Endothelial cell (in vitro differentiated cells): ENCODE data around the gene TTC7B. TPM values are rescaled to one million over a fixed set of nuclear protein-coding genes. Genes with fewer than 3 reads are reported as not detected.

Source experiments
- DNase-seq: peaks from one replicate; pipeline ENCODE4 v3.0.0; 2021; ENCODE audit warnings: low spot score
- H3K27ac Mint-ChIP-seq: one replicate; pipeline ENCODE4 v1.8.0; 2021; ENCODE audit warnings: mixed read lengths, inconsistent platforms; ENCODE audit not compliant: unreplicated experiment
- H3K27me3 Mint-ChIP-seq: one replicate; pipeline ENCODE4 v1.8.0; 2021; ENCODE audit warnings: mild to moderate bottlenecking, moderate library complexity, mixed read lengths, inconsistent platforms; ENCODE audit not compliant: unreplicated experiment
- H3K36me3 Mint-ChIP-seq: one replicate; pipeline ENCODE4 v1.8.0; 2021; ENCODE audit warnings: mild to moderate bottlenecking, low read depth, mixed read lengths, inconsistent platforms; ENCODE audit not compliant: unreplicated experiment
- H3K4me1 Mint-ChIP-seq: one replicate; pipeline ENCODE4 v1.8.0; 2021; ENCODE audit warnings: mild to moderate bottlenecking, mixed read lengths, inconsistent platforms; ENCODE audit not compliant: unreplicated experiment
- H3K4me3 Mint-ChIP-seq: one replicate; pipeline ENCODE4 v1.8.0; 2021; ENCODE audit warnings: mild to moderate bottlenecking, mixed read lengths, inconsistent platforms; ENCODE audit not compliant: unreplicated experiment
- H3K9me3 Mint-ChIP-seq: one replicate; pipeline ENCODE4 v1.8.0; 2021; ENCODE audit warnings: mixed read lengths, inconsistent platforms; ENCODE audit not compliant: unreplicated experiment
- total RNA-seq: library from RNA; stranded (reverse); fragmentation: NEBNext Ultra II Directional; extraction: Animal tissue kit (Norgen Biotek cat#: 25700); gene quantifications from one replicate; pipeline ENCODE4 v1.2.1, GENCODE V29; 2021; ENCODE audit not compliant: unreplicated experiment
- TF ChIP-seq, protein P1 (sequence below): fragments of 200-600 bp; sonication (generic); IDR thresholded peaks from one replicate; pipeline ENCODE4 v1.5.0; 2021; ENCODE audit warnings: antibody characterized with exemption; ENCODE audit not compliant: unreplicated experiment

Gene TTC7B
- total RNA-seq, 1 donor from 2014 or later, result 93.5 TPM

DNA sequence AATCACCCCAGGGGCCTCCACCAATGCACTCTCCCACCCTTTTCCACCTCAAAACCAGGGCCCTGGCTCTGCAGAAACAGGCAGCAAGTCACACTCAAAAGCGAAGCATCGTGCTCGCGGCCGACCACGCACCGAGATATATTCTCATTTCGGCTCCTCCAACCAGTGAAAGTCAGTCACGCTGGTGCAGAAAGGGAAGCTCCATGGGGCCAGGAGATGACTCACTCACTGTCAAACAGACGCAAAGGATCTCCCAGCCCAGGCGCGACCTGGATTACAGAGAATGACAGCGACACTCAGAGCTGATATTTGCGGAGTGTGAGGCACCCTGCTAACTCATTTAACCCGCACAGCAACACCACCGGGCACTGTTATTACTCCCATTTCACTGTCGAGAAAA is 245.8 kb downstream of the TTC7B start:
- H3K36me3 Mint-ChIP-seq, result peaks cover 27% of the 10 kb centered on the region
- H3K27me3 Mint-ChIP-seq, result peaks cover 3% of the 10 kb centered on the region
- DNase-seq, result no peak
- no peaks in the 10 kb centered on the region for H3K4me1 Mint-ChIP-seq
- no peak overlapping the region for H3K4me3 Mint-ChIP-seq
- H3K27ac Mint-ChIP-seq, result no peak overlapping the region
- H3K9me3 Mint-ChIP-seq, result no peaks in the 10 kb centered on the region
- TF ChIP-seq, protein P1, sequence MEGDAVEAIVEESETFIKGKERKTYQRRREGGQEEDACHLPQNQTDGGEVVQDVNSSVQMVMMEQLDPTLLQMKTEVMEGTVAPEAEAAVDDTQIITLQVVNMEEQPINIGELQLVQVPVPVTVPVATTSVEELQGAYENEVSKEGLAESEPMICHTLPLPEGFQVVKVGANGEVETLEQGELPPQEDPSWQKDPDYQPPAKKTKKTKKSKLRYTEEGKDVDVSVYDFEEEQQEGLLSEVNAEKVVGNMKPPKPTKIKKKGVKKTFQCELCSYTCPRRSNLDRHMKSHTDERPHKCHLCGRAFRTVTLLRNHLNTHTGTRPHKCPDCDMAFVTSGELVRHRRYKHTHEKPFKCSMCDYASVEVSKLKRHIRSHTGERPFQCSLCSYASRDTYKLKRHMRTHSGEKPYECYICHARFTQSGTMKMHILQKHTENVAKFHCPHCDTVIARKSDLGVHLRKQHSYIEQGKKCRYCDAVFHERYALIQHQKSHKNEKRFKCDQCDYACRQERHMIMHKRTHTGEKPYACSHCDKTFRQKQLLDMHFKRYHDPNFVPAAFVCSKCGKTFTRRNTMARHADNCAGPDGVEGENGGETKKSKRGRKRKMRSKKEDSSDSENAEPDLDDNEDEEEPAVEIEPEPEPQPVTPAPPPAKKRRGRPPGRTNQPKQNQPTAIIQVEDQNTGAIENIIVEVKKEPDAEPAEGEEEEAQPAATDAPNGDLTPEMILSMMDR, result no peak

DNA sequence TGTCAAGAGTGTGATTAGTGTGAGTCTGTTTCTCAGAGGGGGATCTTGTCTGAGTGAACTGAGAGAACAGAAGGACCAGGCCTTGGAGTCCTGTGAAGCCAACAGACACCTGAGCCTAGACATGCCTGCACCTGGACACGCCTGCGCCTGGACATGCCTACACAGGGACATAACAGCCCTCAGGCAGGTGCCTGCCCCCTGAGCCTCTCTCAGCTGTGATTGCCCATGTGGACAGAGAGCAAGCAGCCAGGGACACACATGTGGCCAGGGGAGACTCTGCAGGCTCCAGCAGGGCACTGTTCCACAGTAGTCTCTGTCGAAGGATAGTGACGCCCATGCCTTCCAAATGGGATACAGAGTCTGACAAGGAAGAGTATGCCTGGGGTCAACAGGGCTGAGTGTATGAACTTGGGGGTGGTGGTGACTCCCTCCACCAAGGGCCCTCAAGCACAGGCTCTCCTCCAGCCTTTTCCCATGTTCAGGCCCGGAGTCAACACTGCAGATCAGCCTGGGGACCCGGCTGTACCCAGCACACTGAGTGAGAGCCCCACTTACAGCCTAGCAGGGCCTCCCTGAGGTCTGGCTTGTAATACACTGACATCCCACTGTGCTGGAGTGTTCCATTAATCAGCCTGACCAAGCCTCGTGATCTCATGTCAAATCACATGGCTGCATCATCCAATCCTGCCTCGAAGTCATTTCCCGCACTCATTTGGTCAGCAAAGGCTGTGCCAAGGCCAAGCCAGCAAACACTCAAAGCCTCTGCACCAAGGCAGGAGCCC is 246.4 kb downstream of the TTC7B start:
- TF ChIP-seq, protein P1, result no peak
- H3K27me3 Mint-ChIP-seq, result peaks cover 3% of the 10 kb centered on the region
- peaks cover 27% of the 10 kb centered on the region for H3K36me3 Mint-ChIP-seq
- H3K4me1 Mint-ChIP-seq, result no peaks in the 10 kb centered on the region
- H3K4me3 Mint-ChIP-seq, result no peak overlapping the region
- no peak for DNase-seq
- H3K27ac Mint-ChIP-seq, result no peak overlapping the region
- no peaks in the 10 kb centered on the region for H3K9me3 Mint-ChIP-seq

DNA sequence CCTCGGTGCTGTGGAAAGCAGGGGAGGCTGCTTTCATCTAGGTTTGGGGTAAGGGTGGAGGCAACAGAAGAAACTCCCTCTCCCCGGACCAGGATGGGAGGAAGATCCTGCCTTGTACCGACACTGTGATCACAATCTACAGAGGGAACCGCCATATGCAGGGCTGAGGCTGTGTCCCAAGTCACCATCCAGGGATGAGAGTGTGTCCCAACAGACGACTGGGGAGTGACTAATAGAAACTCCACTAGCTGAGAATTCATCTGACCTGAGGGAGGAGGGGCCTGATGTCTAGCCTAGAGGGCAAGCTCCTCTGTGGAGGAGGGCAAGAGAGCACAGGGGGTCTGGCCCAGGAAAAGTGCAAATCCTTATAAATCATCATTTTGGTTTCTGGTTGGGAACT is 247.0 kb downstream of the TTC7B start:
- no peak overlapping the region for H3K27ac Mint-ChIP-seq
- H3K9me3 Mint-ChIP-seq, result no peaks in the 10 kb centered on the region

DNA sequence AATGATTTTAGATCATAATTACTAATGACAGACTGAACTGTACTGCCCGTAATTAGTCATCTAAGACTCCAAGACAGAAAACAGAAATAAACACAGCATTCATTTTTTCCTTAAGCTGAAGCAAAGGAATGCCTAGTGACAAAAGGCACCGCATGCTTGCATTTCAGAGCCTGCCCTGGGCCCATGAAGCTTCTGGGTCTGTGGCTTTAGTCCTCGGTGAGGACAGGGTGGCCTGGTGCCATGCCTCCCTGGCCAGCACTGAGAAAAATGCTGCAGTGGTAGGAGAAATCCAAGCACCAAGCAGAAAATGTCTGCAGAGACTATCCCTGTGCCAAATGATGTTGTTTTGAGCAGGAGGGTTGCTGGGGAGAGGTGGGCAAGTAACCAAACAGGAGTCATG is 247.8 kb downstream of the TTC7B start:
- peak overlapping the region; percentile 53 for H3K27ac Mint-ChIP-seq
- TF ChIP-seq, protein P1, result no peak
- H3K27me3 Mint-ChIP-seq, result peaks cover 3% of the 10 kb centered on the region
- H3K9me3 Mint-ChIP-seq, result no peaks in the 10 kb centered on the region
- no peak for DNase-seq
- no peaks in the 10 kb centered on the region for H3K4me1 Mint-ChIP-seq
- H3K4me3 Mint-ChIP-seq, result no peak overlapping the region
- H3K36me3 Mint-ChIP-seq, result peaks cover 22% of the 10 kb centered on the region

More for the DNA sequence above, 247.0 kb downstream of the TTC7B start:
- TF ChIP-seq, protein P1, result no peak
- no peak for DNase-seq
- H3K4me3 Mint-ChIP-seq, result no peak overlapping the region
- peaks cover 3% of the 10 kb centered on the region for H3K27me3 Mint-ChIP-seq
- H3K36me3 Mint-ChIP-seq, result peaks cover 27% of the 10 kb centered on the region
- H3K4me1 Mint-ChIP-seq, result no peaks in the 10 kb centered on the region

DNA sequence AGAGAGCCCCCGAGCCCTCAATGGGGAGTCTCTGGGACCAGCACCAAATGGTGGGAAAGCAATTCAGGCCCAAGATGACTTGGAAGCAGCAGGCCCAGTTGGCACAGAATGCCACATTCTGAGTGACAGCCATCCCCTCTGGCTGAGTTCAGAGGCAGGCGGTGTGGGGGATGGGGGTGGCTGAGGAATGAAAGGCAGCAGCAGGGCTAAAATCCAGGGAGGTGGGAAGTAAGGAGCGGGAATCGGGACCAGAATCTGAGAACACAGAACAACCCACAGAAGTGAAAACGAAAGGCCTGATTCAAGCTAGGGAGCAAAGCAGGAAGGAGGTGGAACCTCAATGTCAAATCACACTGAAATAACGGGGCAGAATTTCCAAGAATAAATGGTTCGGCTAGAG is 248.2 kb downstream of the TTC7B start:
- Mint-ChIP-seq H3K4me1 (no peaks in the 10 kb centered on the region), H3K4me3 (no peak overlapping the region), H3K36me3 (peaks cover 22% of the 10 kb centered on the region), H3K27ac (no peak overlapping the region), H3K27me3 (peaks cover 3% of the 10 kb centered on the region), H3K9me3 (no peaks in the 10 kb centered on the region)
- DNase-seq, result no peak
- TF ChIP-seq, protein P1, result no peak
